Heart left ventricle (tissue), 16 donors: ENCODE results near the gene ITGB8. TPM values are rescaled to one million over a fixed set of nuclear protein-coding genes. Genes with fewer than 3 reads are reported as not detected.

ENCODE experiments used
- ATAC-seq, 4 donors: fragments of 200-7000 bp; cut with Tn5 transposase; one replicate each; pipeline ENCODE4 v1.9.1; 2020 to 2022; ENCODE audit warnings: moderate library complexity in 4 of 4, mild to moderate bottlenecking in 3 of 4, moderate number of reproducible peaks in 1 of 4
- DNase-seq, 5 donors: peaks; one replicate each; pipeline ENCODE4 v3.0.0-alpha.2; 2020
- H3K27ac ChIP-seq, 12 donors: fragments of 200-600 bp; sonication (generic) in 4 of 12; one replicate each; pipeline versions ENCODE4 v1.5.0 to v1.8.0; 2016 to 2022; ENCODE audit warnings: mild to moderate bottlenecking in 2 of 12
- H3K27me3 ChIP-seq, 9 donors: fragments of 200-600 bp; sonication (generic) in 2 of 9; one replicate each; pipeline versions ENCODE4 v1.5.1 to v1.8.0; 2016 to 2022; ENCODE audit warnings: mild to moderate bottlenecking in 3 of 9
- H3K36me3 ChIP-seq, 9 donors: fragments of 200-600 bp; sonication (generic) in 2 of 9; one replicate each; pipeline versions ENCODE4 v1.5.0 to v1.8.0; 2018 to 2022; ENCODE audit warnings: mild to moderate bottlenecking in 2 of 9
- H3K4me1 ChIP-seq, 12 donors: fragments of 200-600 bp; sonication (generic) in 4 of 12; one replicate each; pipeline versions ENCODE4 v1.5.0 to v1.8.0; 2016 to 2022; ENCODE audit warnings: mild to moderate bottlenecking in 3 of 12
- H3K4me3 ChIP-seq, 12 donors: fragments of 200-600 bp; sonication (generic) in 4 of 12; one replicate each; pipeline versions ENCODE4 v1.5.0 to v1.8.0; 2017 to 2022; ENCODE audit warnings: mild to moderate bottlenecking in 9 of 12, moderate library complexity in 4 of 12
- H3K9me3 ChIP-seq, 12 donors: fragments of 200-600 bp; sonication (generic) in 4 of 12; one replicate each; pipeline versions ENCODE4 v1.5.0 to v1.8.0; 2016 to 2022; ENCODE audit warnings: mild to moderate bottlenecking in 1 of 12
- CTCF ChIP-seq, 12 donors: fragments of 200-600 bp; sonication (generic) in 4 of 12; IDR thresholded peaks; one replicate each; pipeline versions ENCODE4 v1.5.0 to v1.8.0; 2018 to 2022; ENCODE audit warnings: antibody characterized with exemption in 12 of 12, mild to moderate bottlenecking in 5 of 12
- POLR2A ChIP-seq, 2 donors: fragments of 450-650 bp; IDR thresholded peaks; one replicate each; pipeline ENCODE4 v1.6.1; 2017; ENCODE audit warnings: antibody characterized with exemption in 2 of 2, mild to moderate bottlenecking in 2 of 2, moderate library complexity in 2 of 2
- WGBS, 4 donors: extraction: QIAGEN DNeasy Blood & Tissue Kit in 2 of 4; methylation state at CpG; one replicate each; pipeline versions ENCODE4 v1.1.5 to v1.1.7; 2013 to 2018; 5-methylcytosine and 5-hydroxymethylcytosine counted together
- intact Hi-C, 10 donors: fragments of 100-400 bp; cut with DNase I; formaldehyde crosslinking; loops; one replicate each; pipeline versions ENCODE4 v1.11.1 to v1.14.2; 2022
- polyA plus RNA-seq, 2 donors: library from polyadenylated mRNA; stranded (reverse); fragments of 200-250 nt; gene quantifications; one replicate each; pipeline ENCODE4 v1.2.3, GENCODE V29; 2013
- total RNA-seq, 9 donors: library from RNA; depleted of rRNA in 2 of 9; stranded (reverse); fragments of >200 nt in 2 of 9; fragmentation: NEBNext Ultra II Directional in 3 of 9; extraction: Animal tissue kit (Norgen Biotek cat#: 25700) in 3 of 9; gene quantifications; one replicate each; pipeline versions ENCODE4 v1.1.0 to v1.2.4, GENCODE V29; 2016 to 2023
- donor health status: ischemic (EF 13 %, LVEDD 7.1; RV severe dilation, severe dysfunction).
- donor health status: healthy with polysubstance abuse.
- donor health status: DM: no; HTN: yes; CAD: no.
- donor health status: DM: no; HTN: no; CAD: no.
- donor health status: ischemic (EF 25% LVEDD 6.9; RV normal size, moderate dysfunction).
- donor health status: ischemic (EF 25% LVEDD 5.7; RV mildly dilated, moderate dysfunction).
- donor health status: healthy.
- donor health status: DM: yes; HTN: yes; CAD: no.
- donor health status: ischemic (EF 35%, LVEDD 5.7; RV mildly dilated, moderate dysfunction).
- donor health status: nonischemic (EF 11% LVEDD 7.7; RV severe dilation, severe dysfunction).
- donor health status: DM: yes; HTN: yes; CAD: no.
- donor health status: PGD.
- donor health status: ischemic (EF 29% LVEDD 5.4; RV normal size, mild dysfunction).
- donor health status: nonischemic (EF 23%, LVEDD 6.1; RV moderate dilation, normal function).

ITGB8 gene
- total and polyA plus RNA-seq, 11 donors: 0.61 to 16.0 (median 2.1) TPM

DNA sequence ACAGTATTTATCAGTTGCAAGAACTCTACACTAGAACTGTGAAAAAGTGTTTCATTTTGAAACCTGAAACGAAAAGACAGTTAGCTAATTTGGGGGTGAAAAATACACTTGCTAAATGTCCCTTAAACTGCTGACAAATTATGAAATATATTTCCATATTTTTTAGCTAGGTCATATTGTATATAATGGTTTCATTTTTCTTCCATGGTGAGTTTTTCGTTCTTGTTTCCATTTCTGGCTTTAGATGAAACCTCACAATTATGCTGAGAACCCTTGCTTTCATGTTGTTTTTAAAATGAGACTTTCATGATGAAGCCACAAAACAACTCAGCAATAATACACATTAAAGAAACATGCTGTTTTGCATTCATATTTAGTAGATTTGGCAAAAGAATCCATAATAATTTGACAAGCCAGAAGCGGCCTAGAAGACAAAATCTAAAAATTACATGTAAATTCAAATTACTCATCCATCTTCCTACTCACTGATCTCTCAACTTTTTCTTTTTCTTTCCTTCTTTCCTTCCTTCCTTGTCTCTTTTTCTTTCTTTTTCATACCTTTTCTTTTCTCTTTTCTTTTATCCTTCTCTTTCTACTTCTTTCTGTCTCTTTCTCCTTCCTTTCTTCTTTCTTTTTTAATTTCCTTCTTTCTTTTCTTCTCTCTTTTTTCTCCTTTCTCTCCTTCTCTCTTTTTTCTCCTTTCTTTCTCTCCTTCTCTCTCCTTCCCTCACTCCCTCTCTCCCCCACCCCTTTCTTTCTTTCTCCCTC, 46.5 kb upstream of the ITGB8 start:
- Histone ChIP-seq H3K4me1 (no peaks in the 10 kb centered on the region), H3K36me3 (no peaks in the 10 kb centered on the region), H3K9me3 (no peaks in the 10 kb centered on the region), H3K4me3 (no peak overlapping the region), H3K27ac (no peak overlapping the region), H3K27me3 (no peaks in the 10 kb centered on the region)
- 81 to 86% (median 85%) methylated on average over 3 of the region's 3 CpGs for WGBS, 4 donors
- no peak for ATAC-seq
- intact Hi-C loops: no loop called here
- no peak for DNase-seq
- TF ChIP-seq POLR2A (IDR thresholded peaks at IDR 0.05) (no peak), CTCF (IDR thresholded peaks at IDR 0.05) (no peak)

DNA sequence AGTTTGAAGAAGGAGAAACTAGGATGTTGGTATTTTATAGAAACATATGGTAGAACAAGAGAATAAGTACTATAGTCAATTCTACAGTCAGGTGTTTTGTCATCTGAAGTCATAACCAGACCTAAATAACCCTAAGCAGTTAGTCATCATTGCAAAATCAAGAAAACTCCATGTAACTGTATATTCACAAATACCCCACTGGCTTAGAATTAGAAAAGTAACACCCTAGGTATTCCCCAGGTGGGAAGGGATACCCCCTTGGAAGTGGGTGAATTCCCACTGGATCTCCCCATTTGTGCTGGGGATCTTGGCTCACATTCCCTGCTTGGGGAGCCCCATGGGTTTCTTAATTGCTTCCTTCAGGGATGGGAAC, 45.9 kb upstream of the ITGB8 start:
- intact Hi-C loops: no loop called here
- ATAC-seq (no peak), DNase-seq (no peak)
- H3K36me3 ChIP-seq: no peaks in the 10 kb centered on the region
- no peaks in the 10 kb centered on the region for H3K4me1 ChIP-seq
- no peaks in the 10 kb centered on the region for H3K9me3 ChIP-seq
- no peaks in the 10 kb centered on the region for H3K27me3 ChIP-seq
- H3K27ac ChIP-seq: no peak overlapping the region
- no peak overlapping the region for H3K4me3 ChIP-seq
- TF ChIP-seq POLR2A (IDR thresholded peaks at IDR 0.05) (no peak), CTCF (IDR thresholded peaks at IDR 0.05) (no peak)

GRCh38 chr7:20287317-20287716, 43.4 kb upstream of the ITGB8 start:
- no peak overlapping the region for H3K4me3 ChIP-seq
- no peak for ATAC-seq
- no peaks in the 10 kb centered on the region for H3K27me3 ChIP-seq
- 86 to 92% (median 88%) methylated on average over 2 of the region's 2 CpGs for WGBS, 4 donors
- H3K4me1 ChIP-seq: no peaks in the 10 kb centered on the region
- H3K36me3 ChIP-seq: no peaks in the 10 kb centered on the region
- no peak overlapping the region for H3K27ac ChIP-seq
- no peaks in the 10 kb centered on the region for H3K9me3 ChIP-seq
- intact Hi-C loops: no loop called here
- no peak for DNase-seq
- TF ChIP-seq CTCF (IDR thresholded peaks at IDR 0.05): no peak

- intact Hi-C loops: no loop called here
- no peak for TF ChIP-seq POLR2A (IDR thresholded peaks at IDR 0.05)
- TF ChIP-seq CTCF (IDR thresholded peaks at IDR 0.05): no peak
- Histone ChIP-seq H3K9me3 (no peaks in the 10 kb centered on the region), H3K36me3 (no peaks in the 10 kb centered on the region), H3K4me3 (no peak overlapping the region), H3K27me3 (no peaks in the 10 kb centered on the region), H3K4me1 (no peaks in the 10 kb centered on the region), H3K27ac (no peak overlapping the region)
- no peak for DNase-seq
- 57 to 82% (median 80%) methylated on average over 2 of the region's 2 CpGs for WGBS, 4 donors
- ATAC-seq: no peak
Observed at GRCh38 chr7:20288036-20288435, 42.7 kb upstream of the ITGB8 start.
